Immature natural killer cell (primary cell): ENCODE data around the gene SCAF4. TPM values are rescaled to one million over a fixed set of nuclear protein-coding genes. Genes with fewer than 3 reads are reported as not detected.
"Not testable (repeated sequence)": the region's sequence is repeated elsewhere in the genome, so short reads cannot be mapped to it uniquely, and the experiment has no call there.

ENCODE experiments used
- DNase-seq, 3 donors: peaks; one replicate each; pipeline ENCODE4 v3.0.0; 2022; ENCODE audit warnings: mixed read lengths in 1 of 3
- H3K27ac Mint-ChIP-seq, 6 donors: one replicate each; pipeline ENCODE4 v1.8.0; 2020; ENCODE audit warnings: mixed read lengths in 6 of 6, mild to moderate bottlenecking in 5 of 6, inconsistent platforms in 4 of 6, moderate library complexity in 3 of 6
- H3K27me3 Mint-ChIP-seq, 3 donors: one replicate each; pipeline ENCODE4 v1.8.0; 2020 to 2021; ENCODE audit warnings: low read depth in 3 of 3, mild to moderate bottlenecking in 3 of 3, mixed read lengths in 3 of 3, moderate library complexity in 3 of 3, inconsistent platforms in 1 of 3
- H3K36me3 Mint-ChIP-seq, 3 donors: one replicate each; pipeline ENCODE4 v1.8.0; 2020; ENCODE audit warnings: mixed read lengths in 3 of 3, inconsistent platforms in 2 of 3, mild to moderate bottlenecking in 2 of 3
- H3K4me1 Mint-ChIP-seq, 2 donors: one replicate each; pipeline ENCODE4 v1.8.0; 2020; ENCODE audit warnings: inconsistent platforms in 2 of 2, mild to moderate bottlenecking in 2 of 2, mixed read lengths in 2 of 2, moderate library complexity in 1 of 2
- H3K4me3 Mint-ChIP-seq, 5 donors: one replicate each; pipeline ENCODE4 v1.8.0; 2020; ENCODE audit warnings: mild to moderate bottlenecking in 5 of 5, mixed read lengths in 5 of 5, inconsistent platforms in 3 of 5, moderate library complexity in 3 of 5
- H3K9me3 Mint-ChIP-seq, 6 donors: one replicate each; pipeline ENCODE4 v1.8.0; 2020; ENCODE audit warnings: mild to moderate bottlenecking in 6 of 6, mixed read lengths in 6 of 6, inconsistent platforms in 4 of 6, moderate library complexity in 3 of 6
- polyA plus RNA-seq, 3 donors: library from polyadenylated mRNA; unstranded; fragments of 300-500 nt; fragmentation: Illumina TruSeq; gene quantifications; one replicate each; pipeline ENCODE4 v1.2.3, GENCODE V29; 2021

The SCAF4 gene
- polyA plus RNA-seq, 3 donors from 2014 or later: 9.3 to 33.3 (median 10.7) TPM

GRCh38 chr21:31753949-31754707 is 22.2 kb upstream of the SCAF4 start:
- Mint-ChIP-seq H3K4me3 (no peak overlapping the region), H3K27me3 (peaks cover 0 to 9% (median 3%) of the 10 kb centered on the region in 3 donors), H3K9me3 (no peaks in the 10 kb centered on the region), H3K27ac (no peak overlapping the region), H3K4me1 (no peaks in the 10 kb centered on the region), H3K36me3 (no peaks in the 10 kb centered on the region)
- DNase-seq: no peak

- H3K9me3 Mint-ChIP-seq: no peaks in the 10 kb centered on the region
- H3K27ac Mint-ChIP-seq: no peak overlapping the region
- peaks cover 0 to 9% (median 0%) of the 10 kb centered on the region in 3 donors for H3K27me3 Mint-ChIP-seq
- H3K4me1 Mint-ChIP-seq: no peaks in the 10 kb centered on the region
- no peaks in the 10 kb centered on the region for H3K36me3 Mint-ChIP-seq
- DNase-seq: no peak
- no peak overlapping the region for H3K4me3 Mint-ChIP-seq
These were observed 21.0 kb upstream of the SCAF4 start for GRCh38 chr21:31752967-31753366.

- Mint-ChIP-seq H3K9me3 (no peaks in the 10 kb centered on the region), H3K4me1 (no peaks in the 10 kb centered on the region), H3K27me3 (peaks cover 0 to 9% (median 0%) of the 10 kb centered on the region in 3 donors), H3K27ac (no peak overlapping the region), H3K36me3 (no peaks in the 10 kb centered on the region), H3K4me3 (no peak overlapping the region)
- DNase-seq: no peak
These were observed 20.4 kb upstream of the SCAF4 start for GRCh38 chr21:31752352-31752751.

GRCh38 chr21:31750843-31751242 is 18.9 kb upstream of the SCAF4 start:
- Mint-ChIP-seq H3K36me3 (peaks cover 0 to 6% (median 6%) of the 10 kb centered on the region in 3 donors), H3K9me3 (peaks cover 0 to 2% (median 0%) of the 10 kb centered on the region in 6 donors), H3K27me3 (peaks cover 0 to 5% (median 2%) of the 10 kb centered on the region in 3 donors), H3K27ac (no peak overlapping the region), H3K4me1 (no peaks in the 10 kb centered on the region), H3K4me3 (no peak overlapping the region)
- DNase-seq: no peak

GRCh38 chr21:31744182-31744800 is 12.4 kb upstream of the SCAF4 start:
- Mint-ChIP-seq H3K27ac (no peak overlapping the region), H3K27me3 (peaks cover 0 to 2% (median 2%) of the 10 kb centered on the region in 3 donors), H3K9me3 (peaks cover 0 to 7% (median 0%) of the 10 kb centered on the region in 6 donors), H3K4me1 (no peaks in the 10 kb centered on the region), H3K4me3 (no peak overlapping the region), H3K36me3 (peaks cover 0 to 7% (median 6%) of the 10 kb centered on the region in 3 donors)
- no peak for DNase-seq

GRCh38 chr21:31743712-31744111 is 11.8 kb upstream of the SCAF4 start:
- H3K4me1 Mint-ChIP-seq: no peaks in the 10 kb centered on the region
- no peak overlapping the region for H3K4me3 Mint-ChIP-seq
- H3K36me3 Mint-ChIP-seq: peaks cover 0 to 7% (median 6%) of the 10 kb centered on the region in 3 donors
- peaks cover 0 to 2% (median 2%) of the 10 kb centered on the region in 3 donors for H3K27me3 Mint-ChIP-seq
- DNase-seq: no peak
- no peak overlapping the region for H3K27ac Mint-ChIP-seq
- H3K9me3 Mint-ChIP-seq: peaks cover 0 to 7% (median 0%) of the 10 kb centered on the region in 6 donors

GRCh38 chr21:31741116-31741515 is 9.2 kb upstream of the SCAF4 start:
- Mint-ChIP-seq H3K4me1 (no peaks in the 10 kb centered on the region), H3K9me3 (peaks cover 0 to 7% (median 0%) of the 10 kb centered on the region in 6 donors)

GRCh38 chr21:31737586-31738397 is 5.9 kb upstream of the SCAF4 start:
- not testable (repeated sequence) for H3K4me3 Mint-ChIP-seq, H3K27ac Mint-ChIP-seq, H3K9me3 Mint-ChIP-seq, H3K4me1 Mint-ChIP-seq, H3K27me3 Mint-ChIP-seq, DNase-seq, H3K36me3 Mint-ChIP-seq

More at GRCh38 chr21:31741116-31741515, 9.2 kb upstream of the SCAF4 start:
- peaks cover 0 to 4% (median 3%) of the 10 kb centered on the region in 3 donors for H3K36me3 Mint-ChIP-seq
- DNase-seq: no peak
- H3K27me3 Mint-ChIP-seq: peaks cover 0 to 2% (median 0%) of the 10 kb centered on the region in 3 donors
- H3K27ac Mint-ChIP-seq: no peak overlapping the region
- H3K4me3 Mint-ChIP-seq: no peak overlapping the region

GRCh38 chr21:31735511-31735992 is 3.6 kb upstream of the SCAF4 start:
- Mint-ChIP-seq H3K9me3 (no peaks in the 10 kb centered on the region), H3K36me3 (no peaks in the 10 kb centered on the region), H3K27ac (peak overlapping the region in 1 of 6 donors; percentile 65), H3K4me1 (peaks cover 0 to 3% of the 10 kb centered on the region in 2 donors), H3K4me3 (no peak overlapping the region), H3K27me3 (peaks cover 0 to 7% (median 1%) of the 10 kb centered on the region in 3 donors)
- DNase-seq: no peak

- Mint-ChIP-seq H3K27me3 (peaks cover 0 to 9% (median 3%) of the 10 kb centered on the region in 3 donors), H3K4me1 (peaks cover 0 to 11% of the 10 kb centered on the region in 2 donors)
These were observed 1.7 kb upstream of the SCAF4 start for GRCh38 chr21:31733551-31734149.

GRCh38 chr21:31732597-31733550 is 956 bp upstream of the SCAF4 start:
- peaks cover 0 to 9% (median 3%) of the 10 kb centered on the region in 3 donors for H3K27me3 Mint-ChIP-seq
- no peaks in the 10 kb centered on the region for H3K9me3 Mint-ChIP-seq
- H3K4me3 Mint-ChIP-seq: no peak overlapping the region
- peak in 1 of 3 donors; percentile 4 for DNase-seq
- peaks cover 0 to 11% of the 10 kb centered on the region in 2 donors for H3K4me1 Mint-ChIP-seq
- no peaks in the 10 kb centered on the region for H3K36me3 Mint-ChIP-seq
- H3K27ac Mint-ChIP-seq: no peak overlapping the region

More at GRCh38 chr21:31733551-31734149, 1.7 kb upstream of the SCAF4 start:
- no peak for DNase-seq
- Mint-ChIP-seq H3K36me3 (no peaks in the 10 kb centered on the region), H3K27ac (no peak overlapping the region), H3K9me3 (no peaks in the 10 kb centered on the region), H3K4me3 (no peak overlapping the region)

- peaks cover 0 to 17% of the 10 kb centered on the region in 2 donors for H3K4me1 Mint-ChIP-seq
- no peaks in the 10 kb centered on the region for H3K9me3 Mint-ChIP-seq
- H3K36me3 Mint-ChIP-seq: no peaks in the 10 kb centered on the region
- peaks cover 0 to 9% (median 3%) of the 10 kb centered on the region in 3 donors for H3K27me3 Mint-ChIP-seq
- H3K27ac Mint-ChIP-seq: peak overlapping the region; percentile 63 to 90 (median 82)
- DNase-seq: peak; percentile 59 to 60 (median 60)
- H3K4me3 Mint-ChIP-seq: peak overlapping the region in 4 of 5 donors; percentile 66 to 90 (median 86)
These were observed 662 bp downstream of the SCAF4 start for GRCh38 chr21:31731056-31731856.
